DOHH2 (cell line): ENCODE results near the gene MYO5A.

Source experiments
- H3F3A ChIP-seq: fragments of 200-600 bp; sonication (generic), shearing (Covaris generic); 2 replicates; pipeline ENCODE4 v1.6.0; 2016; ENCODE audit warnings: antibody characterized with exemption, mild to moderate bottlenecking; ENCODE audit not compliant: control insufficient read depth, insufficient read depth
- H3K27ac ChIP-seq: fragments of 200-600 bp; sonication (generic); 2 replicates; pipeline ENCODE4 v1.5.1; 2014; ENCODE audit warnings: low read depth, mild to moderate bottlenecking, low read length, moderate library complexity
- H3K27me3 ChIP-seq: fragments of 200-600 bp; sonication (generic); 2 replicates; pipeline ENCODE4 v1.6.1; 2014; ENCODE audit warnings: mild to moderate bottlenecking, low read length, mixed read lengths; ENCODE audit not compliant: control insufficient read depth
- H3K36me3 ChIP-seq: fragments of 200-600 bp; sonication (generic); 2 replicates; pipeline ENCODE4 v1.6.1; 2014; ENCODE audit warnings: mild to moderate bottlenecking, low read length, moderate library complexity, mixed read lengths; ENCODE audit not compliant: control insufficient read depth
- H3K4me1 ChIP-seq: fragments of 200-600 bp; sonication (generic); 2 replicates; pipeline ENCODE4 v1.6.1; 2014; ENCODE audit warnings: mild to moderate bottlenecking, low read length, mixed read lengths; ENCODE audit not compliant: control insufficient read depth
- H3K4me2 ChIP-seq: fragments of 200-600 bp; sonication (generic); 2 replicates; pipeline ENCODE4 v1.6.0; 2014; ENCODE audit warnings: mild to moderate bottlenecking, low read length, moderate library complexity
- H3K4me3 ChIP-seq: fragments of 200-600 bp; sonication (generic); 2 replicates; pipeline ENCODE4 v1.5.1; 2014; ENCODE audit warnings: mild to moderate bottlenecking, low read length, mixed read lengths
- H3K79me2 ChIP-seq: fragments of 200-600 bp; sonication (generic); 2 replicates; pipeline ENCODE4 v1.6.1; 2014; ENCODE audit warnings: mild to moderate bottlenecking, low read length, mixed read lengths; ENCODE audit not compliant: control insufficient read depth
- H3K9me2 ChIP-seq: fragments of 200-600 bp; sonication (generic); replicated peaks from 2 replicates; pipeline ENCODE4 v1.6.1; 2014; ENCODE audit warnings: mild to moderate bottlenecking, low read length, mixed read lengths; ENCODE audit not compliant: control insufficient read depth
- H3K9me3 ChIP-seq: fragments of 200-600 bp; sonication (generic); 2 replicates; pipeline ENCODE4 v1.6.1; 2014; ENCODE audit warnings: antibody characterized with exemption, low read length, mixed read lengths; ENCODE audit not compliant: control insufficient read depth, insufficient read depth
- H4K20me1 ChIP-seq: fragments of 200-600 bp; sonication (generic); 2 replicates; pipeline ENCODE4 v1.6.0; 2014; ENCODE audit warnings: low read depth, mild to moderate bottlenecking, antibody characterized with exemption, low read length, moderate library complexity; ENCODE audit not compliant: control insufficient read depth, insufficient read depth
- EZH2phosphoT487 ChIP-seq: fragments of 200-600 bp; sonication (generic); IDR thresholded peaks from 2 replicates; pipeline ENCODE4 v1.6.1; 2017; ENCODE audit warnings: borderline replicate concordance, mild to moderate bottlenecking, antibody characterized with exemption, low read length, moderate library complexity, mixed read lengths
- TF ChIP-seq, protein P1 (sequence below): fragments of 200-600 bp; sonication (generic); IDR thresholded peaks from one replicate; pipeline ENCODE4 v1.5.1; 2014; ENCODE audit warnings: antibody characterized with exemption, mild to moderate bottlenecking, low read depth, low read length; ENCODE audit not compliant: poor library complexity, severe bottlenecking

The MYO5A gene

DNA sequence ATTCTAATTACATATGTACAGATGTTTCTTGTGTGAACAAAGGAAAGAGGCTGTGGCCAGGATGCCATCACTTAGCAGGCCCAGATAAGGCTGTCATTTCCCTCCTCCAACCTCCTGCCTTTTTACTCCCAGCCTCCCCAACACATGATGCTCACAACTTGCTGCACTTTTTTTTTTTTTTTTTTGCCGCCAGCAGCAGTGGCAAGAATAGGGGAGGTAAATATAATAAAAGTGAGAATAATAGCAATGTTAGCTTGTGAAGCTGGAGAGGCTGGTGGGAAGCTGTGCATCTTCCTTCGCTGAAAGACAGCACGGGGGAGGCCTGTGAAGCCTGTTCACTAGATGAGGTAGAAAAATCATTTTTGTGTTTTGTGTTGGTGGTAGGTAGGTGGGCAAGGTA, 190.6 kb downstream of the MYO5A start:
- Histone ChIP-seq H4K20me1 (no peaks in the 10 kb centered on the region), H3K27ac (no peak overlapping the region), H3K36me3 (peaks cover 3% of the 10 kb centered on the region; the same call in 1 of the 2 replicates), H3F3A (no peaks in the 10 kb centered on the region), H3K4me1 (no peaks in the 10 kb centered on the region), H3K4me2 (no peak overlapping the region), H3K27me3 (no peaks in the 10 kb centered on the region), H3K4me3 (no peak overlapping the region), H3K9me2 (no peaks in the 10 kb centered on the region), H3K79me2 (no peaks in the 10 kb centered on the region), H3K9me3 (no peaks in the 10 kb centered on the region)
- TF ChIP-seq EZH2phosphoT487, result no peak
- TF ChIP-seq, protein P1, sequence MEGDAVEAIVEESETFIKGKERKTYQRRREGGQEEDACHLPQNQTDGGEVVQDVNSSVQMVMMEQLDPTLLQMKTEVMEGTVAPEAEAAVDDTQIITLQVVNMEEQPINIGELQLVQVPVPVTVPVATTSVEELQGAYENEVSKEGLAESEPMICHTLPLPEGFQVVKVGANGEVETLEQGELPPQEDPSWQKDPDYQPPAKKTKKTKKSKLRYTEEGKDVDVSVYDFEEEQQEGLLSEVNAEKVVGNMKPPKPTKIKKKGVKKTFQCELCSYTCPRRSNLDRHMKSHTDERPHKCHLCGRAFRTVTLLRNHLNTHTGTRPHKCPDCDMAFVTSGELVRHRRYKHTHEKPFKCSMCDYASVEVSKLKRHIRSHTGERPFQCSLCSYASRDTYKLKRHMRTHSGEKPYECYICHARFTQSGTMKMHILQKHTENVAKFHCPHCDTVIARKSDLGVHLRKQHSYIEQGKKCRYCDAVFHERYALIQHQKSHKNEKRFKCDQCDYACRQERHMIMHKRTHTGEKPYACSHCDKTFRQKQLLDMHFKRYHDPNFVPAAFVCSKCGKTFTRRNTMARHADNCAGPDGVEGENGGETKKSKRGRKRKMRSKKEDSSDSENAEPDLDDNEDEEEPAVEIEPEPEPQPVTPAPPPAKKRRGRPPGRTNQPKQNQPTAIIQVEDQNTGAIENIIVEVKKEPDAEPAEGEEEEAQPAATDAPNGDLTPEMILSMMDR, result no peak

DNA sequence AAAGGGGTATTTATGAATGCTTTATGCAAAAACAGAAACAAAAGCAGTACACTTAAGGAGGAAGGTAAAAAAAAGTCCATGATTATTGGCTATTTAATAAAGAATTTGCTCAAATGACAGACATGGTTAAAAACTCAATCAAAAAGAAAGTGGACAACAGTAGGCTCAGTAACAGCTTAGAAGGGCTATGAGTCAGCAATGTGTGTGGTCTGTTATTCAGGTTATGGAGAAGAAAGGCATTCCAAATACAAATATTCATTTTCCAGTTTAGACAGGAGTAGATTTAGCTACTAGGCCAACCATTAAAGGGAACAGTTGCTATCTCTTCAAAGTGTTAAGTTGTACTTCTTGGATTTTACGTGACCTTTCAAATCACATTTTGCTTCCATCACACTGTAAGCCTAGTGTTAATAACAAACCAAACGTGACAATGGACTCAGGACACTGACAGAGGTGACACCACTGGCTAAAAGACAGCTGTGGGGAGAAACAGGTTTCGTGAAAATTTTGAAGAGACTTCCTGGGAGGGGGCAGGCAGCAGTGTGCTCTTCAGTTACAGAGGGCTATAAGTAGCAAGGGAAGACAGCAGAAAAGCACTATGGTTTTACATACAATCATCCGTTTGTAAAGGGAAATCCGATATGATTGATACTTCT, 191.4 kb downstream of the MYO5A start:
- no peaks in the 10 kb centered on the region for H3K79me2 ChIP-seq
- no peak overlapping the region for H3K4me2 ChIP-seq
- H3K36me3 ChIP-seq, result peaks cover 3% of the 10 kb centered on the region; the same call in 1 of the 2 replicates
- no peaks in the 10 kb centered on the region for H3F3A ChIP-seq
- H3K9me3 ChIP-seq, result no peaks in the 10 kb centered on the region
- H3K9me2 ChIP-seq, result no peaks in the 10 kb centered on the region
- H3K27ac ChIP-seq, result no peak overlapping the region
- TF ChIP-seq, protein P1, result no peak
- TF ChIP-seq EZH2phosphoT487, result no peak
- no peaks in the 10 kb centered on the region for H3K4me1 ChIP-seq
- no peak overlapping the region for H3K4me3 ChIP-seq
- H3K27me3 ChIP-seq, result no peaks in the 10 kb centered on the region
- no peaks in the 10 kb centered on the region for H4K20me1 ChIP-seq

DNA sequence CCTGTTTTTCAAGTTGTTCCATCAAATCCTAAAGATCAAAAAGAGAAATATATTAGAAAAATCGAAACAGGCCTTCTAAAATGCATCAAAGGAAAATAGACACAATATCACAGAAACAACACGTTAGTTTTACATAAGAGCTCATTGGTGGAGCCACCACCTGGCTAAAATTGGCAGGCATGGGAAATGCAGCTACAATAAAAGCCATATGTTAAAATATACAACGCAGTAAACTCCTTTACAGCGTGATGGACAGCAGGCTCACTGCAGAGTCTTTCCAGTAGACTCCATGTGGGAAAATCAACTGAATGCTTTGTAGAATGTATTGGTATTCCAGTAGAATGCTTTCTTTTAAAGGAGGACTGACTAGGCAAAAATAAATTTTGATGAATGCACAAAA, 192.2 kb downstream of the MYO5A start:
- Histone ChIP-seq H3K9me3 (no peaks in the 10 kb centered on the region), H3F3A (no peaks in the 10 kb centered on the region), H3K36me3 (peaks cover 3% of the 10 kb centered on the region; the same call in 1 of the 2 replicates), H3K4me1 (peaks cover 4% of the 10 kb centered on the region), H3K9me2 (no peaks in the 10 kb centered on the region), H3K4me3 (no peak overlapping the region), H4K20me1 (no peaks in the 10 kb centered on the region), H3K79me2 (no peaks in the 10 kb centered on the region), H3K27ac (no peak overlapping the region), H3K4me2 (no peak overlapping the region), H3K27me3 (no peaks in the 10 kb centered on the region)
- TF ChIP-seq, protein P1, result peak; percentile 39
- no peak for TF ChIP-seq EZH2phosphoT487
